H1 (cell line): Measurements from ENCODE around the gene PTPN7. TPM values are rescaled to one million over a fixed set of nuclear protein-coding genes. Genes with fewer than 3 reads are reported as not detected.

Source experiments
- CTCF ChIA-PET: fragments of 300-600 bp; sonication (Branson Sonifier 250); formaldehyde crosslinking; loops from one replicate; lab custom pipeline; 2021; ENCODE audit not compliant: partially characterized antibody; lab: Charles Lee
- POLR2A ChIA-PET: fragments of 300-600 bp; sonication (Branson Sonifier 250); formaldehyde crosslinking; loops from one replicate; lab custom pipeline; 2021; ENCODE audit warnings: inconsistent platforms; ENCODE audit not compliant: partially characterized antibody; lab: Charles Lee
- DNase-seq, 2 experiments: peaks; one replicate each; pipeline versions ENCODE4 v3.0.0 to v3.0.0-alpha.2; 2010 to 2022; ENCODE audit warnings: low spot score in 2 of 2, low read depth in 1 of 2, mixed read lengths in 1 of 2
- FAIRE-seq: peaks from 2 replicates; lab custom pipeline; 2011; peaks lifted over from hg19 to GRCh38; lab: Jason Lieb, UNC
- H2AFZ ChIP-seq: 2 replicates; pipeline ENCODE4 v1.8.1; 2012; ENCODE audit warnings: low read length, inconsistent platforms
- H2AK5ac ChIP-seq: 2 replicates; pipeline ENCODE4 v1.6.1; 2013; ENCODE audit warnings: low read depth, low read length
- H2BK120ac ChIP-seq: replicated peaks from 2 replicates; pipeline ENCODE3; 2013; ENCODE audit warnings: low read depth, low read length, inconsistent platforms
- H2BK12ac ChIP-seq: 2 replicates; pipeline ENCODE4 v1.6.1; 2013; ENCODE audit warnings: low read depth, low read length
- H2BK15ac ChIP-seq: 2 replicates; pipeline ENCODE4 v1.6.1; 2013; ENCODE audit warnings: low read length
- H2BK20ac ChIP-seq: 2 replicates; pipeline ENCODE4 v1.6.1; 2013; ENCODE audit warnings: low read length
- H2BK5ac ChIP-seq: 2 replicates; pipeline ENCODE4 v1.6.1; 2013; ENCODE audit warnings: low read depth, low read length
- H3K14ac ChIP-seq: 2 replicates; pipeline ENCODE4 v1.6.1; 2013; ENCODE audit warnings: inconsistent platforms; ENCODE audit not compliant: insufficient read length
- H3K18ac ChIP-seq: 2 replicates; pipeline ENCODE4 v1.6.1; 2013; ENCODE audit warnings: low read length; ENCODE audit errors: extremely low read depth
- H3K23ac ChIP-seq: 2 replicates; pipeline ENCODE4 v1.6.1; 2013; ENCODE audit warnings: inconsistent platforms; ENCODE audit not compliant: insufficient read length
- H3K23me2 ChIP-seq: 2 replicates; pipeline ENCODE4 v1.6.1; 2013; ENCODE audit warnings: low read depth, low read length
- H3K27ac ChIP-seq: 2 replicates; pipeline ENCODE4 v1.6.1; 2011; ENCODE audit warnings: low read depth, low read length, inconsistent platforms
- H3K27me3 ChIP-seq, 4 experiments: replicated peaks in 1 of 4; 1 replicate in 1 of 4; 2 replicates in 3 of 4; pipeline versions ENCODE4 v1.6.1 to v1.8.1; 2011 to 2013; ENCODE audit warnings: low read length in 3 of 4, mild to moderate bottlenecking in 3 of 4, inconsistent platforms in 2 of 4, mixed read lengths in 2 of 4, moderate library complexity in 1 of 4; ENCODE audit not compliant: control insufficient read depth in 3 of 4, insufficient read depth in 3 of 4; ENCODE audit errors: extremely low read depth in 1 of 4
- H3K36me3 ChIP-seq, 4 experiments: 2 replicates each; pipeline versions ENCODE4 v1.6.1 to v1.8.1; 2011 to 2013; ENCODE audit warnings: mild to moderate bottlenecking in 4 of 4, low read length in 3 of 4, moderate library complexity in 2 of 4, control low read depth in 1 of 4, inconsistent platforms in 1 of 4; ENCODE audit not compliant: insufficient read depth in 4 of 4, control insufficient read depth in 2 of 4
- H3K4ac ChIP-seq: replicated peaks from 2 replicates; pipeline ENCODE3; 2013; ENCODE audit warnings: low read length, low read depth, mixed read lengths, inconsistent platforms; ENCODE audit not compliant: insufficient read length
- H3K4me1 ChIP-seq, 4 experiments: replicated peaks in 1 of 4; 1 replicate in 1 of 4; 2 replicates in 3 of 4; pipeline versions ENCODE4 v1.6.1 to v1.8.1; 2011 to 2013; ENCODE audit warnings: low read length in 3 of 4, inconsistent platforms in 2 of 4, mixed read lengths in 1 of 4; ENCODE audit not compliant: insufficient read depth in 4 of 4, control insufficient read depth in 3 of 4
- H3K4me2 ChIP-seq, 2 experiments: 2 replicates each; pipeline versions ENCODE4 v1.6.1 to v1.8.1; 2011 to 2013; ENCODE audit warnings: low read depth in 2 of 2, low read length in 2 of 2, control low read depth in 1 of 2, inconsistent platforms in 1 of 2, mild to moderate bottlenecking in 1 of 2; ENCODE audit not compliant: insufficient read depth in 1 of 2
- H3K4me3 ChIP-seq, 4 experiments: fragments of 200-600, 300-600 bp in 1 of 4; sonication (generic), shearing (Covaris generic), sonication (Bioruptor Twin) in 1 of 4; 2 replicates each; pipeline versions ENCODE4 v1.5.1 to v1.8.1; 2011 to 2016; ENCODE audit warnings: low read length in 4 of 4, low read depth in 3 of 4, control low read depth in 2 of 4, inconsistent platforms in 2 of 4, mild to moderate bottlenecking in 2 of 4, mixed read lengths in 1 of 4, moderate library complexity in 1 of 4; ENCODE audit not compliant: insufficient read depth in 2 of 4; ENCODE audit errors: extremely low read depth in 1 of 4
- H3K56ac ChIP-seq: replicated peaks from 2 replicates; pipeline ENCODE3; 2013; ENCODE audit warnings: low read depth, mild to moderate bottlenecking, mixed read lengths, low read length, inconsistent platforms; ENCODE audit not compliant: insufficient read length
- H3K79me1 ChIP-seq: 2 replicates; pipeline ENCODE4 v1.6.1; 2013; ENCODE audit warnings: low read depth, low read length, control low read depth
- H3K79me2 ChIP-seq, 2 experiments: 2 replicates each; pipeline versions ENCODE4 v1.6.1 to v1.8.1; 2012 to 2013; ENCODE audit warnings: low read length in 2 of 2, mild to moderate bottlenecking in 2 of 2, inconsistent platforms in 1 of 2; ENCODE audit not compliant: insufficient read depth in 2 of 2, control insufficient read depth in 1 of 2
- H3K9ac ChIP-seq, 4 experiments: replicated peaks in 1 of 4; 1 replicate in 1 of 4; 2 replicates in 3 of 4; pipeline versions ENCODE4 v1.6.1 to v1.8.1; 2011 to 2013; ENCODE audit warnings: low read depth in 3 of 4, low read length in 3 of 4, control low read depth in 2 of 4, mild to moderate bottlenecking in 2 of 4, moderate library complexity in 2 of 4, inconsistent platforms in 1 of 4; ENCODE audit errors: extremely low read depth in 1 of 4
- H3K9me3 ChIP-seq, 2 experiments: 2 replicates each; pipeline versions ENCODE4 v1.6.1 to v1.8.1; 2012 to 2013; ENCODE audit warnings: mild to moderate bottlenecking in 2 of 2, moderate library complexity in 2 of 2, control low read depth in 1 of 2, inconsistent platforms in 1 of 2, low read depth in 1 of 2, low read length in 1 of 2, mixed read lengths in 1 of 2; ENCODE audit not compliant: insufficient read depth in 2 of 2
- H4K20me1 ChIP-seq, 2 experiments: replicated peaks in 1 of 2; 2 replicates each; pipeline versions ENCODE3 to v1.8.1; 2011 to 2013; ENCODE audit warnings: inconsistent platforms in 2 of 2, low read length in 2 of 2, mild to moderate bottlenecking in 1 of 2; ENCODE audit not compliant: insufficient read depth in 2 of 2, control insufficient read depth in 1 of 2
- H4K5ac ChIP-seq: 2 replicates; pipeline ENCODE4 v1.6.1; 2013; ENCODE audit warnings: low read length, low read depth, mixed read lengths, inconsistent platforms; ENCODE audit not compliant: insufficient read length
- H4K8ac ChIP-seq: 2 replicates; pipeline ENCODE4 v1.8.0; 2013; ENCODE audit warnings: mild to moderate bottlenecking, moderate library complexity, low read length, inconsistent platforms; ENCODE audit not compliant: insufficient read depth; ENCODE audit errors: extremely low read depth
- H4K91ac ChIP-seq: replicated peaks from 2 replicates; pipeline ENCODE3; 2013; ENCODE audit warnings: low read length, mixed read lengths, inconsistent platforms; ENCODE audit not compliant: insufficient read length
- BRCA1 ChIP-seq: IDR thresholded peaks from 2 replicates; pipeline ENCODE4 v1.6.1; 2012; ENCODE audit warnings: low read depth, low read length, improper control_type of control experiment
- CBX5 ChIP-seq: fragments of 300-800, 300-1000 bp; sonication (generic); IDR thresholded peaks from 2 replicates; pipeline ENCODE4 v1.7.1; 2016; ENCODE audit warnings: antibody characterized with exemption, low read length, low read depth
- CBX8 ChIP-seq: fragments of 300-800, 300-1000 bp; sonication (generic); IDR thresholded peaks from 2 replicates; pipeline ENCODE4 v1.7.1; 2016; ENCODE audit warnings: low read depth, low read length, borderline replicate concordance
- CHD2 ChIP-seq: IDR thresholded peaks from 2 replicates; pipeline ENCODE4 v1.6.1; 2012; ENCODE audit warnings: low read length, improper control_type of control experiment
- KDM1A ChIP-seq: fragments of 200-600, 300-600 bp; sonication (generic); IDR thresholded peaks from 2 replicates; pipeline ENCODE4 v1.7.1; 2016; ENCODE audit warnings: mild to moderate bottlenecking, low read length, borderline replicate concordance
- KDM5A ChIP-seq: fragments of 200-600 bp; IDR thresholded peaks from 2 replicates; pipeline ENCODE4 v1.7.1; 2012; ENCODE audit warnings: mild to moderate bottlenecking, low read length, inconsistent platforms, mixed read lengths
- POLR2A ChIP-seq, 2 experiments: IDR thresholded peaks; 1 replicate in 1 of 2; 2 replicates in 1 of 2; pipeline ENCODE4 v1.6.1; 2011; ENCODE audit warnings: low read depth in 2 of 2, low read length in 2 of 2, mild to moderate bottlenecking in 2 of 2; ENCODE audit errors: control extremely low read depth in 1 of 2
- SAP30 ChIP-seq: fragments of 300-600 bp; sonication (generic); IDR thresholded peaks from 2 replicates; pipeline ENCODE4 v1.7.1; 2012; ENCODE audit warnings: low read length, moderate library complexity, mild to moderate bottlenecking, inconsistent platforms; ENCODE audit not compliant: insufficient read depth, insufficient replicate concordance
- SP1 ChIP-seq: IDR thresholded peaks from 2 replicates; pipeline ENCODE4 v1.6.1; 2011; ENCODE audit warnings: low read depth, low read length
- TCF12 ChIP-seq: IDR thresholded peaks from 2 replicates; pipeline ENCODE4 v1.6.1; 2011; ENCODE audit warnings: low read depth, mild to moderate bottlenecking, low read length
- WGBS, 2 experiments: shearing (Covaris generic) in 1 of 2; methylation state at CpG; one replicate each; pipeline versions ENCODE4 v1.1.6 to v1.1.7; 2013 to 2015; ENCODE audit warnings: low lambda C conversion rate in 2 of 2, mixed read lengths in 2 of 2, inconsistent platforms in 1 of 2, low coverage in 1 of 2, missing lambda C conversion rate in 1 of 2; ENCODE audit not compliant: insufficient replicate concordance in 2 of 2, insufficient coverage in 1 of 2, insufficient read length in 1 of 2; ENCODE audit errors: extremely low coverage in 1 of 2, missing lambda C conversion rate in 1 of 2; 5-methylcytosine and 5-hydroxymethylcytosine counted together
- polyA plus RNA-seq, 7 experiments: library from polyadenylated mRNA; depleted of rRNA in 3 of 7; stranded (reverse) in 5 of 7; unstranded in 2 of 7; fragments of >200 nt in 5 of 7; fragments of 200-250 nt in 2 of 7; gene quantifications; 1 replicate in 5 of 7; 2 replicates in 1 of 7; 4 replicates in 1 of 7; pipeline versions ENCODE4 v1.2.1 to v1.2.3, GENCODE V29; 2011 to 2013; ENCODE audit warnings: missing spikeins in 2 of 7, mixed read lengths in 2 of 7
- total RNA-seq: library from RNA; stranded (reverse); fragmentation: NEBNext Ultra II Directional; extraction: Animal tissue kit (Norgen Biotek cat#: 25700); gene quantifications from 2 replicates; pipeline ENCODE4 v1.2.1, GENCODE V29; 2021
- TF ChIP-seq, protein P1 (sequence below): IDR thresholded peaks from 2 replicates; pipeline ENCODE4 v1.6.1; 2011; ENCODE audit warnings: low read length, improper control_type of control experiment

The PTPN7 gene
- total and polyA plus RNA-seq, 2 of the 8 experiments (the other 6 are each of a cell fraction or from before 2014, with no cell fraction given) = 0.20 TPM; not detected in 1

DNA sequence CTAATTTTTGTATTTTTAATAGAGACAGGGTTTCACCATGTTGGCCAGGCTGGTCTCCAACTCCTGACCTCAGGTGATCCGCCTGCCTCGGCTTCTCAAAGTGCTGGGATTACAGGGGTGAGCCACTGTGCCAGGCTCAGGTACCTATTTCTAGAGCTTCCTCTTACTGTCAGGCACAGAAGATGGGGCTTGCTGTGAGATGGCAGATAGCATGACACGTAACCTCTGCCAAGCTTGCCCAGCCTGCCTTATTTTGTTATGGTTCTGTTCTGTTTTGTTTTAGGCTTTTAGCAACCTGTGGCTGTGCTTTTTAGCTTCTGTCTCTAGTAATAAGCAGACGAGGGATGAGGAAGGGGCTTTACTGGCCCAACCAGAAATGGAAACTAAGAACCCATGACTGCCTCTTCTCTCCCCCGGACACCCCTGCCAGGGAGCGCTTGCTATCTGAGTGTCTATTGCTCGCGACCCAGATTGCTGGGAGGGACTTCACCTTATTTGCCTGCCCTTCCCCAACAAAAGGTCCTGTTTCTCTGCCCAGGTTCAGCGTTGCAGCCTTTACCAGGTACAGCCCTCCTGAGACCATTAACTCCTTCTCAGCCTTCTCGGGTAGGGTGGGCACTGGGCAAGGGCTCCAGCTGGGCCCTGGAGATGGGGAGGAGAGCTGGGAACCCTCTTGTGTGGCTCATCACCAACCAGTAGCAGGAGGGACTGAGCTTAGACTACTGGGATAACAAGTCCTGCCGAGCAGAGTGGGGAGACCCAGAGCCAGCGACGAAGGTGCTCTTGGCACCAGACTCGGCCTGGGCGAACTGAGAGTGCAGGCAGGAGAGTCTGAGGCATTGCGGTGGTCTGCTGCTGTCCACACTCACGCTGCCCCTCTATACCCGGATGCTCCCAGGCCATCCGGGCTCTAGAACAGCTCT, 19.7 kb upstream of the PTPN7 start:
- H2BK12ac ChIP-seq = no peak overlapping the region
- H3K4me2 ChIP-seq = no peak overlapping the region
- H3K9ac ChIP-seq = no peak overlapping the region
- H3K79me2 ChIP-seq = no peaks in the 10 kb centered on the region
- CTCF ChIA-PET = interaction anchor here (0.7 to 4.8 kb wide), 18 partner anchors 9 to 174 kb away, joined by 3 to 25 read pairs (median 4); partner anchors contain the start of gene LGR6
- no peak overlapping the region for H3K14ac ChIP-seq
- H3K79me1 ChIP-seq = no peaks in the 10 kb centered on the region
- 90% methylated on average over 19 of the region's 19 CpGs; no CpG with 5 or more reads in 1 of the 2 experiments for WGBS, 2 experiments
- no peaks in the 10 kb centered on the region; the same call in 1 of the 2 replicates for H3K23me2 ChIP-seq
- H4K5ac ChIP-seq = no peak overlapping the region
- no peak overlapping the region for H4K8ac ChIP-seq
- FAIRE-seq = no peak
- H2AFZ ChIP-seq = no peak overlapping the region
- no peak overlapping the region for H2BK120ac ChIP-seq
- H3K27ac ChIP-seq = no peak overlapping the region
- no peak overlapping the region for H4K91ac ChIP-seq
- H2BK15ac ChIP-seq = no peak overlapping the region
- no peak overlapping the region for H3K4me3 ChIP-seq
- H2BK20ac ChIP-seq = no peak overlapping the region
- no peaks in the 10 kb centered on the region for H3K9me3 ChIP-seq
- no peaks in the 10 kb centered on the region; a peak in 3 of 7 replicates for H3K27me3 ChIP-seq
- H3K56ac ChIP-seq = no peak overlapping the region
- no peaks in the 10 kb centered on the region for H3K36me3 ChIP-seq
- H3K4ac ChIP-seq = no peak overlapping the region
- DNase-seq = no peak
- H2BK5ac ChIP-seq = 0 out of 2 replicates have a peak overlapping the region, but pooled peaks have one; percentile 32
- POLR2A ChIA-PET = interaction anchor here (1.0 to 1.2 kb wide), 2 partner anchors 16 to 25 kb away, joined by 3 read pairs; no protein-coding TSS in a partner anchor
- peaks cover 0 to 2% of the 10 kb centered on the region in 2 experiments for H4K20me1 ChIP-seq
- H3K18ac ChIP-seq = no peak overlapping the region
- H2AK5ac ChIP-seq = no peak overlapping the region
- H3K4me1 ChIP-seq = peaks cover 0 to 2% (median 2%) of the 10 kb centered on the region in 4 experiments; a peak in 5 of 7 replicates
- H3K23ac ChIP-seq = no peak overlapping the region
- TF ChIP-seq CBX5 (no peak), KDM1A (no peak), CHD2 (no peak), POLR2A (IDR thresholded peaks at IDR 0.05; ENCODE audit: control extremely low read depth in 1 of 2, low read depth in 2 of 2, low read length in 2 of 2) (no peak), SP1 (no peak), TCF12 (no peak), KDM5A (no peak), SAP30 (no peak), BRCA1 (no peak), CBX8 (no peak)
- TF ChIP-seq, protein P1, sequence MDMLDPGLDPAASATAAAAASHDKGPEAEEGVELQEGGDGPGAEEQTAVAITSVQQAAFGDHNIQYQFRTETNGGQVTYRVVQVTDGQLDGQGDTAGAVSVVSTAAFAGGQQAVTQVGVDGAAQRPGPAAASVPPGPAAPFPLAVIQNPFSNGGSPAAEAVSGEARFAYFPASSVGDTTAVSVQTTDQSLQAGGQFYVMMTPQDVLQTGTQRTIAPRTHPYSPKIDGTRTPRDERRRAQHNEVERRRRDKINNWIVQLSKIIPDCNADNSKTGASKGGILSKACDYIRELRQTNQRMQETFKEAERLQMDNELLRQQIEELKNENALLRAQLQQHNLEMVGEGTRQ = no peak
